ENCODE results near the gene AUTS2.

- TF ChIP-seq GATA3 (IDR thresholded peaks at IDR 0.05; ENCODE audit: low read depth, low read length) (no peak), GATA2 (IDR thresholded peaks at IDR 0.05; ENCODE audit: low read depth, low read length) (no peak)
Observed at GRCh38 chr7:70406950-70407209, 808.6 kb downstream of the AUTS2 start.
